GM18519 (cell line): Measurements from ENCODE around the gene TFB2M.

Experiments
- ATAC-seq: cut with Tn5 transposase; IDR thresholded peaks from one replicate; pipeline ENCODE4 v1.9.1; 2021; ENCODE audit warnings: mild to moderate bottlenecking, moderate library complexity; ENCODE audit not compliant: unreplicated experiment, low FRiP score

TFB2M gene

DNA sequence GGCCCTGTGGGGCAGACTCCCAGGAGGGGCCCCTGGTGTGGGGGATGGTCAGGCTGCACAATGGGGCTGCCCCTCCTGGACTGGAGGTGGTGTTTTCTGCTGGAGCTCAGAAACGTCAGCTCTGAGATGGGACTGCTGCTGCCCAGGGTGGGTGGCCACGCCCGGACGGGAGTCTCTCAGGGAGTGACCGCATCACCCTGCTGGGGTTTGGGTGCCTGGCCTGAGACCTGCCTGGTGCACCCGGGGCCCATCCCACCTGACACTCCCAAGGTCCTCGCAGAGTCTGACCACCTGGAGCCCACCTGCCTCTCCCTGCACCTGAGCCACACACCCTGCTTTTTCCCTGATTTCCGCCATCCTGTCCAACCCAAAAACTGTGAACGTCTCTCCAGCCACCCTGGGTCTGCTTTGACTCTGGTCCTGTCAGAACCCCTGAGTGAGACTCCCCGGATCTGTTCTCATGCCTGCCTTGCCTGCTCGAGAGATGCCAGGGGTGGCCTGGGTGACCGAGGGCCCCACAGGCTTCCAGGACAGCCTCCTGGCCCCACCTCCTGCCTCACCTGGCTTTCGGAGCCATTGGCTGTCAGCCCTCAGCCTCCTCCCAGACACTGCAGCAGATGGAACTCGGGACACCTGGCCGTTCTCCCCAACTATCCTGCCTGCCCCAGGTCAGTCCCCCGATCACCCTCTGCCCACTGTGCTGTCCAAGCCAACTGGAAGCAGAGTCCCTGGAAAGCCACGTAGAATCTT is 47.4 kb downstream of the TFB2M start:
- no peak for ATAC-seq

DNA sequence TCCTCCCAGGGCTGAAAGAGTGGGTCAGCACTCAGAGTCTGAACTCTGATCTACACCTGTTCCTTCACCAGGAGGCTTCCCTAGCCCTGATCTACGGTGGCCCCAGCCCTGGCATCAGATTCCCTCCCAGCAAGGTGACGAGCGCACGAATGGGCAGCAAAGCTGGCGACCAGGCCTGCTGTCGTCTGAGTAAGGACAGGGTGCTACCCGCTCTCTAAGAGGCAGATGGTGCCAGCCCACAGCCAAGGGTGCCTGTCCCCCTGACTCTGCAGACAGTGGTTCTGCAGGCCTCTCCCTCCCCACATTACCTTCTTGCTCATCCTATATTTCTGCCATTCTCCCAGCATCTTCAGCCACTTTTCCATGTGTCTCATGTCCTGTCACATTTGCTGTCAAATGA is 48.7 kb downstream of the TFB2M start:
- ATAC-seq: no peak

DNA sequence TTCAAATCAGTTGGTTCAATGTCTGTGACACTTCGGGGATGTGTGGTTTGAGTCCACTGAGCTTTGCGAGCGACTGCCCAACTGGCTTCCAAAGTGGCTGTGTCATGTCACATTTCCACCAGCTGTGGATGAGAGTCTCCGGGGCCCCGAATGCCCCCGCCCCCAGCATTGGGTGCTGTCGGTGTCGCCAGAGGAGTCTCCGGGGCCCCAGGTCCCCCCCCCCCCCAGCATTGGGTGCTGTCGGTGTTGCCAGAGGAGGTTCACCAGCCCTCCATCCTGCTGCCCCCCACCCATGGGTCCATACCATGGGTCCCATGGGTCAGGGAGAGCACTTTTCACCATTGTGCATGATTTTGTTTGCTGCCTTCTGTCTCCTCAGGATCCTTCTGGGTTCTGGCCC is 49.9 kb downstream of the TFB2M start:
- ATAC-seq: no peak

DNA sequence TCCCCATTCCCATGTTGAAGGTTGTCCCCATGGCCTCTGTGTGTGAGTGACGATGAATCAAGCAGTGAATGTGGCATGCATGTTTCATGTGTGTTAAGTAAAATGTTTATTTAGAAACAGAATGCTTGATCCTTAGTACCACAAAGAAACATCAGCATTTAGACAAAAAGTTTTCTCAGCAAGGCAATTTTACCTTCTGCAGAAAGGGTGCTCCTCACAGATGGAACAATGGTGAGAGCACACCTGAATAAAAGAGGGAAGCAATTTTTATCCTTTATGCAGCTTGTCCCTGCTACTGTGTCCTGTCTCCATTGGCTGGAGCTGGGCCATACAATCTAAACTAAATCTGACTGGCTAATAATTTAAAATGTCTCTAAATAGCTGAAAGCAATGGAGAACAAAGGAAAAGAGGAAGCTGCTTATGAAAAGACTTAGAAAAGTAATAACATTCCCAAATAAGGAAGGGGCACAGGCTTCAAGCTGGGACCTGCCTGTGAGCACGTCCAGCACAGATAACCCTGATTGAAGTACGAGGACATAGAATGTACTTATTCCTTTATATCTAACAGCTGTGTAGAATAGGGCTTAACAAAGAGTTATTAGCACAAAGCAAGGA is 50.6 kb downstream of the TFB2M start:
- no peak for ATAC-seq

DNA sequence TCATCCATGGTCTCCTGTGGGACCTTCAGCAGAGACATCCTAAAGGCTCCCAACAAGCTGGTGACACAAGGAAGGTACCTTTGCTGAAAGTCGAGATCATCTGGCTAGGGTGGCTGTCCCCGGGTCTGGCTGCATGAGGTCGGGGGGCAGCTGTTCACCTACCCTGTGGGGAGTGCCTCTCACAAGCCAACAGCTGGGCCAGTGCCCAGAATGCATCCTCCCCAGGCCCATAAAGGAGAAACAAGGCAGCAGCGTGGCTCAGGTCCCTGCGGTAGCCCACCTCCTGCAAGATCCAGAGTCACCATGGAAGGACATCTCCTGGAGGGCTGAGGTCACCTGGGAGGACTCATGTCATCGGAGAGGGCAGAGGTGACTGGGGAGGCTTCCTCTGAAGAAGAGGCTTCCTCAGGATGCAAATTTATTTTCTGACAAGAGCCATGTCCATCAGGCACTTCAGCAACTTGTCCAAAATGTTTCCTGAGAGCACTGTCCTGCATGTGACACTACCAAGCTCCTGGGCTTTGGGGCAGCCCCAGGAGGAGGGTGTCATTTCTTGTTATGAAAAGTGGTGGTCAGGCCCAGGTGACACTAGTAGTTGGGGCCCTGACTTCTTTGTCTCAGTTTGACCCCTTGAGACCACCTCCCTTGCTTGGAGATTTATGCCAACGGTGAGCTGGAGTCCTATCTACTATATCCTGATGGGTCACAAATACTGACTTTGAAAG is 52.3 kb downstream of the TFB2M start:
- ATAC-seq: no peak

DNA sequence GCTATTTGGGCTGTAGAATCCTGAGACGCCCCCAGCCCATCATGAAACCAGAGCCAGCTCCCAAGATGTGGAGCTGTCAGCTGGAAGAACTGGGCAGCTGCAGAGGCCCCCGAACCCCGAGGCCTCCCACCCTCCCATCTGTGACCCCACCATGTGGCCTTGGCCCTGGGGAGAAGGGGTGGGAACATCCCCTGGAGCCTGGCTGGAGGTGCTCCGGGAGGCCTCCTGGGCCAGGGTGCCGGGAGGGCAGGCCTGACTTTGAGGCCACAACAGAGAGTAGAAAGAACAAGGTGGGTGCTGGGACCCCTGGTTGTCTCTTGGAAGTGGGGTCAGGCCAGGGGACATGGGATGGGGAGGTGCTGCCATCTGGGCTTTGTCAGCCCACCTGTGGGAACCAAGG is 53.0 kb downstream of the TFB2M start:
- ATAC-seq: no peak

DNA sequence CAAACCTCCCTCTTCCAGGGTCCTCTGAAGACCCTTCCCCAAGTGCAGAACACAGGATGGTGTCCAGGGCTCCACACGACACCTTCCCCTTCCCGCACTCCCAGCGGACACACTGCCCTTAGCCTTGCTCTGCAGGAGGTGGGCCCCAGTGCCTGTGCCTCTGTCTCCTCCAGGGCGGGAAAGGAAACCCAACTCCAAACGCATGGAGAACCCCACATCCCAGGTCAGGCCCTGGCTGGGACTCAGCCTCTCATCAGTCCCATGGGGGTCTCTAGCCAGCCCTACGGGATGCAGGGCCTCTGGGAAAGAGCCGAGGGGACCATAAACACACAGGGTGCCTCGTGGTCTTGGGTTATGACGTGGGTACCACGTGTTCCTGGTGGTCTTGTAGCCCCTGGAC is 53.4 kb downstream of the TFB2M start:
- no peak for ATAC-seq

DNA sequence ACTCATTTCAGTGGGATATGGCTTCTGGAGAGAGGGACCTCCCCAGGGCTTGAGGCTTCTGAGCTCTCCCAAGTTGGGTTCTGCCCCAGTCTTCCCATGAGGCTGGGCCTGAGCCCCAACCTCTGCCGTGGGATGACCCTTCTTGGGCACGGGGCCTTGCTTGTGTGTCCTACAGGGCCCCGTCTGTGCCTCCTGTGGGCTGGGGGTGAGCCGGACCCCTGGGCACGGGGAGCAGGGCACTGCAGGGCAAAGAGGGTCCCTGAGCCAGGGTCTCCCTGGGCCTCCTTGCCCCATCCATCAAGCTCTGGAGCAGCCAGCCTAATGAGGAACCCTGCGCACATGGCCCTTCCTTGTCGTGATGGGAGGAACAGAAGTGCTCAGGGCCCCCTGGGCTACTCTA is 53.8 kb downstream of the TFB2M start:
- ATAC-seq: no peak

DNA sequence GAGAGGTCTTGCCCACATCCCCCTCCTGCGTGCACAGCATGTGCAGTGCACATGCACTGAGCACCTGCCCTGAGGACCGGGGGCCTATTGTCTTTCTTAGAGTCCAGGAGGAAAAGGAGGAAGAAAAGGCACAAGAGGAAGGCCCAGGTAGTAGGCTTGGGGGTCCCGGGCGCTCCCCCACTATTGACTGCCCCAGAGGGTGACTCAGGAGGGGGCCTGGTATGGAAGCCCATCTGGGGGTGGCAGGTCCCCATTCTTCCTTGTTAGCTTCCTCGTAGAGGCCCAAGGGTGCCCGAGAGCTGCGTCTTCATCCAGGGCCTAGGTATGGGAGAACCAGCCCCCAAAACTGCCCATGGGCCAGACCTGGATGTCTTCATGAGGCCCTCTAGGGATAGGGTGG is 54.9 kb downstream of the TFB2M start:
- ATAC-seq: no peak

DNA sequence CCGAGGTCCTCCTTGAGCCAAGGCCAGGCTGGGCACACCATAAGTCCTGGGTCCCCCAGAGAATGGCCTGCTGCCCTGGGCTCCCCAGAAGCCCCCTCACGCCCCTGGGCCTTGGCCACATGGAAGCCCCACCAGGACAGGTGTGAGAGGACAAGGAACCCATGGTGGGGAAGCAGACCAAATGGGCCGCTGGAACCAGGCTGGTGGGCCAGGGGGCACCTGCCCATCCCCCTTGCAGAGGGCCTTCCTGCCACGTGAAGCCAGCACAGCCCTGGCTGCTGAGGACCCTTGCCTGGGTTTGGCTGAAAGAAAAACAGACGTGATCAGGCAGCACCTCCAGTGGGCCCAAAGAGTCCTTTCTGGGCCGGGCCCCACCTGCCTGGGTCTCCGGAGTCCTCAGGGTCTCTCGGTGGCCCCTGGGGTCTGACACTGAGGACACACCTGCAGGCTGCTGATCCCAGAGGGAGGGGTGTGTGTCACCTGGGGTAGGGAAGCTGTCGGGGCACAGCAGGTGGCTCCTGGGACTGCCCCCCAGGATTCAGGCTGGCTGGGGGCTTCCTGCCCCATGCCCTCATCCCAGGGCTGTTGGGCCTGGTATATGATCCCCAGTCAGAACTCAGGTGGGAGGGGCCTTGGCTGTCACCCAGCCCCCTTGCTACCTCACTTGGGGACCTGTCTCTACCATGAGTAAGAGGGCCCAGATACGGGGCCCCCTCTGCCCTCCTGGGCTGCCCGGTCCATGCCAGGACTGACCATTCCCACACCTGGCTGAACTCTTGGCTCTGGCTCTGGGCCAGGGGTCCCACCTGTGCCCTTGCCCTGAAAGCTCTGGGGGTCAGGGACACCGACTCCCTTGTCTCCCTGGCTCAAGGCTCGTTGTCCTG is 55.7 kb downstream of the TFB2M start:
- ATAC-seq: no peak

DNA sequence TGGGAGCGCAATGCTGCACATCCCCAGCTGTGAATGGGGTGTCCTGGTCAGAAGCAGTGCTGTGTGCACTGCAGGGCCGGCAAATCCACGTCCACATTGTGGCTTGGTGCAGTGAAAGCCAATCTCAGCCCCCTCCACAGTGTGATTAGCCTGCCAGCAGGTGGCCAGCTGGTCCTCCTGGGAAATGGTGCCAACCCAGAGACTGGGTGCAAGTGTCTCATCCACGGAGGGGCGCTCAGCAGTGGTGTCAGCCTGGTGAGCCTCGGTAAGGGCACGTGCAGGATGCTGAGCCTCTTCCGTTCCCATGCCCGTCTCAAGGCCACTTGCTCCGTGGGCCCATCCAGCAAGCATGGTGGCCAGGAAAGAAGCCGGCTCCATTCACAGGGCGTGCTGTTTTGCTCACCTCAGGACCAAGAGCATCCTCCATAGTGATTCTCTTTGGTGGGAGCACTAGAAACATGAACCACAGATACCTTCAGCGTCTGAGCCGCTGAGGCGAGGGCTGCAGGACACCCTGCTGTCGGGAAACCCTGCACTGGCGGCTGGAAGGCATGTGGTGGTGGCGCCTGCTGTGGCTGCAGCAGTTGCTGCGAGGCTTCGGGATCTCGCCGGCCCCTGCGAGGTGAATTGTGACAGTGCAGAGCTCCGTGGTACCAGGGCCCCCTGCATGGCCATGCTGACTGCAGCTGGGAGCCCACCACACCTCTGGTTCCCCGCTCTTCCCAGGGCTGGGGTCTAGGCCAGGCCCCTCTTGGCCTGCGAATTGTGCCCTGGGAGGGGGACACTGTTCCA is 57.0 kb downstream of the TFB2M start:
- no peak for ATAC-seq

DNA sequence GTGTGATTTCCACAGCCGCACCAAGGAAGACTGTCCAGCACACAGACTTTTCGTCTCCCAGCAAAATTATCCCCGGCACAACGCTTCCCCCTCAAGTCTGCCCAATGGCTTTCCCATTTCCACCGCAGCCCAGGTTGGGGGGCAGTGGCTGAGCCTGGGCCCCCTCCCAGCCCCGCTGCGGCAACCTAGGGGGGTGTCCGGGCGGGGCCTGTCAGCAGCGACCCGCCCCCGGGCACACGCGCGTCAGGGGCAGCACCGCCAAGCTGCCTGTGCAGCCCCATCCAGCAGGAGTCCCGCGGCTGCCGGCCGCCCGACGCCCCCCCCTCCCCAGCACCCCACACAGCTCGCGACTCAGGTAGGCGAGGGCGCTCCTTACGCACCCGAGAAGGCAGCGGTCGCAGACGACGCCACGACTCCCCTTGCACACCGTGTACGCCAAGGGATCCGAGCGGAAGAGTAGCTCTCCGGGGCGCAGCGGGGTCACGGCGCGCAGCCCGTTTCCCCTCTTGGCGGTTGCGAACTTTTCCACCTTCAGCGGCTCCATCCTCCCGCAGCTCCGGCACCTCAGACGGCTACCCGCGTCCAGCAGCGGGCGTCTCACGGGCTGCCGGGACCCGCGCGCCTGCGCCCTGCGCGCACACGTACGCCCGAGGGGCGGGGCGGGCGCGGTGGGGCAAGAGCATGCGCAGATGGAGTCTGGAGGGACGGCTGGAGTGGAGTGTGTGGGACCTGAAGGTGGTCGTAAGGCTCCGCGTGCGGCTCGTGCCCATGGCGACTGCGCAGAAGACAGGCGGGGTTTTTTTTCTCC is 59.2 kb downstream of the TFB2M start, which contains the start of gene SMYD3:
Gene SMYD3 (minus strand): TSS at position 606 of the 808 bp plus-strand sequence.
- ATAC-seq: peak; percentile 86

DNA sequence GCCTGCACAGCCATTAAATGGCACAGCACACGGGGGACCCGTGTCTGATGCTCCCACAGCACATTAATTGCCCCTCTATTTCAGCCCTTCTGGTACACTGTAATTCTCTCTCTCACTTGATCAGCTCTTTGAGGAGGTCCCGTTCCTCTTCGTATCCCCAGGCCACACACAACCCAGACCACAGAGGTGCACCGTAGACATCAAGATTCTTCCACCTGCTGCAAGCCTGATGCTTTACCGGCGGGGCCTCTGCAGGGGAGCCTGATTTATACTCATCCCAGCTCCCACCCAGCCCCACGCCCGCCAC is 59.7 kb downstream of the TFB2M start:
- ATAC-seq: no peak

DNA sequence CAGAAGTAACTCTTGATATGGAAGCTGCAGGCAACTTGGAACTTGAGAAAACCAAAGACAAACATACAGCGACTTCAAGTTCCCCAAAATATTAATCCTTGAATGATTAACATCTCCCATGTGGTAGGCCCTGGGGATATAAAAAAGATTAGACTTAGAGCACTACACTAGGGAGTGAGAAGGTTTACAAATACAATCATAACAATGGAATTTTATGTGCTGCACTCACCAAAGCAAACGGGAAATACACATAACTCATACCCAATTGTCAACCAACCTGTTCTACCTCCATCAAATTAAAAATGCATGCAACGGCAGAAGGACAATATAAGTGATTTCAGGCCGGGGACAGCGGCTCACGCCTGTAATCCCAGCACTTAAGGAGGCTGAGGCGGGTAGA is 62.7 kb downstream of the TFB2M start:
- ATAC-seq: no peak

DNA sequence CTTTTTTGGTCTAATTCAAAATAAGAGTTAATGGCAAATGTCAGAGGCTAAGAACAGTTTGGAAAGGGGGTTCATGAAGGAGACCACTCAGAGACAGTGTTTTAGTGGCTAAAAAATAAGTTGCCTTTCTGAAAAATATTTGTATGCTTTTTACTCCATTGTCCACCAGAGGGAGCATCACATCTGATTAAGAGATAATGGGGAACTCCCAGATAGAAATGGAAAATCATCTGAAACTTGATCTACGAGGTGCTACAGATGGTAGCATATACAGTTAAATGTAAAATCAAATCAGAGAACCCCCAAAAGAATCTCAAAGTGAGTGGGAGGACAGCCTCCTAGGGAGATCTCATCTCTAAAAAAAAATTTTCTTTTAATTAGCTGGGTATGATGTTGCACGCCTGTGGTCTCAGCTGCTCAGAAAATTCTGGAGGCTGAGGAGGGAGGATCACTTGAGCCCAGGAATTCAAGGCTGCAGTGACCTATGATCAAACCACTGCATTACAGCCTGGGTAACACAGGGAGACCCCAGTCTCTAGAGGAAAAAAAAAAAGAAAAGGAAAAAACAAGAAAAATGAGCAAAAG is 68.6 kb downstream of the TFB2M start:
- peak; percentile 50 for ATAC-seq

DNA sequence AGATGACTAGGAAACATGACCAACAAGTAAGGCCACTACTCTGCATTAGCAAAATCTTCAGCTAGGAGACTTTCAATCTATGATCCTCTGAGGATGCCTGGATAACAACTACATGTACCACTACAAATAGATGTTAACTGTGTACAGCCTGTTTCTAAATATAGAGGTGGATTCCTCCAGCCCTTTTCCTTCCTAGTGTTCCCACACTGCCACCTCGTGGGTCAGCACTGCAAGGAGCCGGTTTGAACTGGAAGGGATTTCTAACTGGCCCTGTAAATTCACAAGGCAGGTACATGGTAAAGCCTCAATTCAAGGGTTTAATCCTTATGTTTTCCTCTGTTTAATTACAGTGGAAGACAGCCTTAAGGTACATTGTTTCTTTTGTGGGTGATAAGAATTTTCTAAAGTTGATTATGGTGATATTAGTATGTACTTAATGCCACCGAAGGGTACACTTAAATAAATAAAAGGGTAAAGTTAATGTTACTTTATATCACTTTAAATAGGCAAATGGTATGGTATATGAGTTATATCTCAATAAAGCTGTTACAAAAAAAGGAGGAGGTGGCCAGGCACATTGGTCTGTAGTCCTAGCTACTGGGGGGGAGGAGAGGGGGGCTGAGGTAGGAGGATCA is 73.3 kb downstream of the TFB2M start:
- ATAC-seq: no peak

DNA sequence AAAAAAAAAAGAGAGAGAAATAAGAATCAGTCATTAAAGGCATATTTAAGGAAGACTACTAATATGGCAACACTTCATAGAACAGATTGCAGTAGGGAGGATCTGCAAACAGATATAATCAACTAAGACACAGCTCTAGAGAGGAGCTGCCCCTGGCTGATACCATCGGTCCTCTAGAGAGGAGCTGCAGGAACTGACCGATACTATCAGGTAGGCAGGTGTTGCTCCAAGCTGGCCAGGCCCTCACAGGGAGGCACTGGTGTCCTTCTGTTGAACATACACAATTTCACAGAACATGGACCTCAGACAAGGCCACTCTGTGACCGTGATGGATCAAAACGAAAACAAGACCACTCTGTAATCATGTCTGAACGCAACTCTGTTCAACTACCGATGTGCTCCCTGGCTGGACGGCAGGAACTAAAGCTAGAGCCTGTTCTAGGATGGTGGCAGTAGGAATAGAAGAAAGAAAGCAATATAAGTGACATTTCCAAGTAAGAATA is 74.5 kb downstream of the TFB2M start:
- ATAC-seq: no peak
